ENCODE data around the gene GEMIN4.

Gene GEMIN4

DNA sequence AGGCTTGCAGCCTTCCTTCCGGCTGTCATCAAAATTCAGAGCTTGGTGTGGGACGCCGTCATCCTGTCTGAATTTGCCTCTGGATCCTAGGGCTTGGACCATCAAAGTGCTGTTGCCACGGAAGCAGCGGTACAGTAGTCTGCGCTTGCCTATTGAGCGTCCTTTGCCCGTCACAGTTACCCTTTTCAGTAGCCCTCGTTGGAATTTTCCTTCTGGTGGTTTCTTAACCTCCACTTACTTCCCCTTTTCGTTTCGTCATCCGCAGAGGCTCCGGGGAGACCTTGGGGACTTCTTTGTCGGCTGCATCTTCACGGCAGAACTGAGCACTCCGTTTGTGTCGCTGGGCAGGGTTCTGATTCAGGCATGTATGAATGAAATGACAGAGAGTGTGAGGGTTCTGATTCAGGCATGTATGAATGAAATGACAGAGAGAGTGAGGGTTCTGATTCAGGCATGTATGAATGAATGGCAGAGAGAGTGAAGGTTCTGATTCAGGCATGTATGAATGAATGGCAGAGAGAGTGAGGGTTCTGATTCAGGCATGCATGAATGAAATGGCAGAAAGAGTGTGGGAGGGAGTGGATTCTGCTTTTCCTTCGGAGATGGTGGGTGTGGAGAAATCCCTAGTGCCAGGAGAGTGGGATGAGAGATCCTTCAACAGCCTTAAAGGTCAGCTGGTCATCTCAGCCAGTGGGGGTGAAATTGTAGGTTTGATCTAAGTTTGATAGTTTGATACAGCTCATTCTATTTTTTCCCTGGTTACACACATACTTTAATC, 11.6 kb downstream of the GEMIN4 start:
- peak in 1 of 5 experiments; percentile 46 for DNase-seq

- DNase-seq: no peak
These were observed 14.4 kb downstream of the GEMIN4 start for GRCh38 chr17:737561-738113.

DNA sequence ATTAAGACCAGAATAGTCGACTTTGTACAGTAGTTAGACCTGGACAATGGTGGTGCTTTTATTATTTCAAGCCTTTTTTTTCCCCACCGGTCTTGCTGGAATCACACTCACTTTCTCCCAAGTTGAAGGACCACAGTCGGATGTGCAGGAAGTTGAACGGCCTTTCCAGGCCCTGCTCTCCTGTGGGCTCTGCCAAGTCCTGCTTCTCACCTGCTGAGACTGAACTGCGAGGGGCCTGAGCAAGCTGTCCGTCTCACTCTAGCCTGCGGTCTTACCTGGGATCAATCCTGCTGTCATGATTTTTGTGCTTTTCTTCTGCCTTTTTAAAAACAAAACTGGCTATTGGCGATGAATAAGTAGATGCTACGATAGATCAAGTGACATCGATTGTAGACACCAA, 18.3 kb downstream of the GEMIN4 start:
- no peak for DNase-seq

DNA sequence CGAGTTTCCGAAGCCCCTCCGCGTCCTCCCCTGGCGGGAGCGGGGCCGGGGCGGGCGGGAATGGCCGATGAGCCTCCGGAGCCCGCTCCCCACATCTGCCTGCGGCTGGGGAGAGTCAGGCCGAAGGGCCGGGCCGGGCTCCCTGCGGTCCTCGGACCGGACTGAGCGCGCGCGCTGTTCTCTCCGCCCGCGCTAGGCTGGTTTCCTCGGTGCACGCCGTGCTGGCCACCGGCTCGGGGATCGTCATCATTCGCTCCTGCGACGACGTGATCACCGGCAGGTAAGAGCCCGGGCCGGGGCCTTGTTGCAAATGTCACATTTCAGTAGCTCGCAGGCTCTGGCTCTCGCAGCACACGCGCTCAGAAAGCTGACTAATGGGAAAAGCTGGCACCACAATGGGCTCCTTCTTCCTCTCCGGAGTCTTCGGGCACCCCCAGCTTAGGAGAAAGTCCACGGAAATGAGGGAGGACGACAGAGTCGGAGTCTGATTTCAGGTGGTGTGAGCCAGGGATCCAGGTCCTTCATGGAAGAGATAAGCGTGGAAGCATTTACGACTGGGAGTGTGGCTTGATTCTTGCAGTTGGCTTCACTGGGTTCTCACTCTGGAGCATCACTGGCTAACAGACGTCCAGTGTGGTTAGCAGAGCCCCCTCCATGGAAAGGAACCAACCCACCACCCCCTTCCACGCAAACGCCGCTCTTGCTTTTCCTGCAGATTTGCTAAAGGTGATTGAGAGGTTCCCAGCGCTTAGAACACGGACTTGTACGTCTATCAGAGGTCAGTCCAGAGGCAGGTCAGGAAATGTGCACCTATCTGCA, 19.0 kb downstream of the GEMIN4 start:
- DNase-seq: peak in 1 of 5 experiments; percentile 57

- peak; percentile 13 to 61 (median 34) for DNase-seq
These were observed 19.8 kb downstream of the GEMIN4 start, which contains the start of gene TLCD3A for GRCh38 chr17:732067-732901. TSS of gene TLCD3A (plus strand) at chr17:732596. CDS start at chr17:732648, 52 bp downstream.

DNA sequence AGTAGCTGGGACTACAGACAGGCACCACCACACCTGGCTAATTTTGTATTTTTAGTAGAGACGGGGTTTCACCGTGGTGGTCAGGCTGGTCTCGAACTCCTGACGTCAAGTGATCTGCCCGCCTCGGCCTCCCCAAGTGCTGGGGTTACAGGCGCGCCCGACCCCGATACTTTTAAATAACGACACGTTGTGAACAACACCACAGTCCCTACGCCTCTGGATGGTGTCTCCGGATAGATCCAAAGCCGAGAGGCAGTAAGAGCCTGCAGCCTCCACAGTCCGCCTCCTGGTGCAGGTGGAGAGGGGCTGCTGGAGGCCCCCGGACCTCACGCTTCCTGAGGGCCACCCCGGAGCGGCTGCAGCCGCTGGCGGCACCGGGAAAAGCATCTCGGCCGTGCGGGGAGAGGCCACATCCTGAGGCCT, 20.4 kb downstream of the GEMIN4 start:
- DNase-seq: no peak

DNA sequence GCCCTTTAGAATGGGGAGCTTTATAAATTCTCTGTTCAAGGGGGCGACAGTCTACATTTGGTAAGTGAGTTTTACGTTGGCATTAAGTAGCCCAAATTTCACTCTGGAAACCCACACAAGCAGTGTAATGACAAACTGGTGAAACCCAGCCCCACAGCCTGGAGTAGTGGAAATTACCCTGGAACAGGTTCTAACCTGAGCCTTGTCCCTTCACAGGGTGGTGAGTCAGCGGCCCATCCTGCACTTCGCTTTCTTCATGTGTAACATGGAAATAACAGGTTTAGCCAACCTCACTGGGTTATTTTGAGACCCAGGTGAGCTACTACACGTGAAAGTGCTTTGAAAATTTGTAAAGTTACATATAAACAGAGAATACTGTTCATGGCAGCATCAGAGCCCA, 23.2 kb downstream of the GEMIN4 start:
- DNase-seq: no peak

DNA sequence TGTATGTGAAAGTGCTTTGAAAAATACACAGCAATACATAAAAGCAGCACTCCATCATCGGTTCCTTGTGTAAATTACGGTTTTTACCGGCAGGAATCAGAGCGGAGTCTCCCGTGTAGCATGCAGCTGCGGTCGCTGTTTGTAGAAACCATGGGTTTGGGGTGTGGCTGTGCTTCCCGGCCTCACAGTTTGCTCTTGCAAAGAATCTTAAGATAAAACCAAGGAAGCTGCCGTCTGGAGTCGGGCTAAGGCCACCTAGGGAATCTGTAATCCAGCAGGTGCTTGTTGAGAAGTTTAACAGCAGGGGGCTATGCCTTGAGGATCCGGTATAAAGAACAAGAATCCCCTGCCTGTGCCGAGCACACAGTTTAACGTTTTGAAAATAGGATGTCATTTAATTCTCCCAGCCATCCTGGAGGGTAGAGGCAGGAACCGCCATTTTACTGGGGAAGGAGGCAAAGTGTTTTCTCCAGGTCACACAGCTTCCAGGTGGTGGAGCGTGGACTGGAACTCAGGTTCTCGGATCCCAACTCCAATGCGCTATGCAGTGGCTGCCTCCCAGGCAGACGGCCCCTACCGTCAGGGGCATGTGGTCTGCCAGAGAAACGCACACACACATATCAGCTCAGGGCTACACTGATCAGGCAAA, 25.7 kb downstream of the GEMIN4 start:
- DNase-seq: no peak

DNA sequence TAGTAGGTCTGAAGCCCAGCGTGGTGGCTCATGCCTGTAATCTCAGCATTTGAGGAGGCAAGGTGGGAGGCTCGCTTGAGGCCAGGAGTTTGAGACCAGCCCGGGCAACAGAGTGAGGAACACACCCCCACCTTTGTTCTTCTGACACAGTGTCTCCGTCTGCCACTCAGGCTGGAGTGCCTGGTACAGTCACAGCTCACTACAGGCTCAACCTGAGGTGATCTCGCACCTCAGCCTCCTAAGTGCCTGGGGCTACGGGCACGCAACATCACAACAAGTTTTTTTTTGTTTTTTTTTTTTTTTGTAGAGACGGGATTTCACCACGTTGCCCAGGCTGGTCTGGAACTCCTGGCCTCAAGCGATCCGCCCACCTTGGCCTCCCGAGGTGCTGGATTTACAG, 26.3 kb downstream of the GEMIN4 start:
- no peak for DNase-seq

- no peak for DNase-seq
These were observed 27.0 kb downstream of the GEMIN4 start for GRCh38 chr17:725084-725483.

- no peak for DNase-seq
These were observed 30.5 kb downstream of the GEMIN4 start for GRCh38 chr17:721540-721937.

DNA sequence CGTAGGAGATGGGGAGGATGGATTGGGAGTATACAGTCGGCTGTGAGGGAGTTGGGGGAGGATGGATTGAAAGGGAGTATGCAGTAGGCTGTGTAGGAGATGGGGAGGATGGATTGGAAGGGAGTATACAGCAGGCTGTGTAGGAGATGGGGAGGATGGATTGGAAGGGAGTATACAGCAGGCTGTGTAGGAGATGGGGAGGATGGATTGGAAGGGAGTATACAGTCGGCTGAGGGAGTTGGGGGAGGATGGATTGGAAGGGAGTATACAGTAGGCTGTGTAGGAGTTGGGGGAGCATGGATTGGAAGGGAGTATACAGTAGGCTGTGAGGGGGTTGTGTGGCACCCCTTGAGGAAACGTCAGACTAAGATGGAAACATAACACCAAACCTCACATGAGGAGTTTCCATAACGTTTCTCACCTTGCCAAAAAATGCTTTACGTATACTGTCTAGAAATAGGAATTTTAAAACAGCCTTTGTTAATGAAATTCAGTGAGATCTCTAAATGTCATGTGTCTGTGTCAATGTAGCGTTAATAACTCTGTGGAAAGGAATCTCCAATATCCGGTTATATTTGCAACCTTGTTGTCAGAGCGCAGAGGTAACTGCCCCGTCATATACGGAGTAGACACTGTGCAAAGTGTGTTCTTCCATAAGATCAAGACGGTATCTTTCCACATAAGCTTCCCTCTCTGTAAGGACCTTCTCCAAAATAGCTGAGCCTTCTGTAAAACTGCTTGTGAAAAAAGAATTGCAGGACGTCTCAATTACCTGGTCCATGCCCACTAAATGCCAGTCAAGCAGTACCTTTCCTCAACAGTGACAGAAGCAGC, 31.1 kb downstream of the GEMIN4 start:
- DNase-seq: no peak

- DNase-seq: no peak
These were observed 34.0 kb downstream of the GEMIN4 start for GRCh38 chr17:718075-718474.

GRCh38 chr17:708132-708531, 43.9 kb downstream of the GEMIN4 start:
- DNase-seq: peak in 1 of 5 experiments; percentile 22

GRCh38 chr17:705863-706262, 46.2 kb downstream of the GEMIN4 start:
- DNase-seq: no peak

- DNase-seq: no peak
These were observed 47.1 kb downstream of the GEMIN4 start for GRCh38 chr17:705011-705410.

GRCh38 chr17:704111-704864, 47.8 kb downstream of the GEMIN4 start:
- no peak for DNase-seq

DNA sequence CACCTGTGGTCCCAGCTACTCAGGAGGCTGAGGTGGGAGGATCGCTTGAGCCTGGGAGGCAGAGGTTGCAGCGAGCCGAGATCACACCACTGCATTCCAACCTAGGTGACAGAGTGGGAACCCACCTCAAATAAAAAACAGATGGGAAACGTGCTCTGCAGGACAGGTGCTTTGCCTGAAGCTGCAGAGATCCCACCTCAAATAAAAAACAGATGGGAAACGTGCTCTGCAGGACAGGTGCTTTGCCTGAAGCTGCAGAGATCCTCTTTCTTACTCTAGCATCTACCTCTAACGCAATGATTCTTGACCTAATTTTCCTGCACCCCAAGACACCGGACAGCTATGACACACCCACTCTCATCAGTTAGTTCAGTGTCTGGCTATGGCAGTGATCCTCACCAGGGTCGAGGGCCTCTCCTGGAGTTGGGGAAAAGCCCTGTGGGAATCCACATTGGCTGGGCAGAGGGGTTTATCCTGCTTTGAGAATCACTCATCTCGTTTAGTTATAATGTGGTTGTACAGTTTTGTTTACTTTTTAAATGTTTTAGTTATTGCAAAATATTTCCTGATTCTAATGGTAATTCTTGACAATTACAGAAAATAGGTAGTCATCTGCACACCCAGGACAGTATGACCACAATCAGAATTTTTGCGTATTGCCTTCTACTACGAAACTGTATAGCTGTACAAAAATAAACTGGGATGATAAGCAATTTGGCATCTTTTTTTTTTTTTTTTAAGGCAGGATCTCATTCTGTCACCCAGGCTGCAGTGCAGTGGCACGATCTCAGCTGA, 48.8 kb downstream of the GEMIN4 start:
- no peak for DNase-seq

DNA sequence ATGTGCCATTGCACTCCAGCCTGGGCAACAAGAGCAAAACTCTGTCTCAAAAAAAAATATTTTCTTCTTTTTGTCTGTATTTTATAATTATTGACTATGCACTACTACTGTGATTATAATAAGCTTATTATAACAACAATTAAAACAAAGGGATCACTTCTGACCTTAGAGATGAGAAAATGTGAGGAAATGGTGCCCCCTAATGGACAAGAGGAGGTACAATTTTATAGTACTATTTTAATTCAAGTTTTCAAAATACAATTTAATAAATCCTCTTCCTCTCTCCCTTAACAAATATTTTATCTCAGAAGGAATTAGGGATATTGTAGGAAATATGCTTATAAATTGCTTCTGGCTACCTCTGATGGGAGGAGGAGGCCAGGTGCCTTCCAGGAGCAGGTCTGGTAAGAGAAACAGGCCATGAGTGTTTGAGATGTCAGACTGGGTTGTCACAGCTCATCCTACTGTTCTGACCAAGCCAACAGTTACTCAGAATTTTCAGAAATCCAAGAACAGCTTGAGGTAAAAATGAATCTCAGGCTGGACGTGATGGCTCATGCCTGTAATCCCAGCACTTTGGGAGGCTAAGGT, 51.5 kb downstream of the GEMIN4 start:
- peak in 2 of 5 experiments; percentile 17 to 58 for DNase-seq

Measured in T-helper 2 cell (primary cell).